ENCODE results near the gene PKN3. TPM values are rescaled to one million over a fixed set of nuclear protein-coding genes. Genes with fewer than 3 reads are reported as not detected.
"Not testable (repeated sequence)": the region's sequence is repeated elsewhere in the genome, so short reads cannot be mapped to it uniquely, and the experiment has no call there.

The PKN3 gene
- 29.4 and 35.0 TPM in 2 replicates for total RNA-seq (2014; rRNA removed; shearing (Covaris generic))

DNA sequence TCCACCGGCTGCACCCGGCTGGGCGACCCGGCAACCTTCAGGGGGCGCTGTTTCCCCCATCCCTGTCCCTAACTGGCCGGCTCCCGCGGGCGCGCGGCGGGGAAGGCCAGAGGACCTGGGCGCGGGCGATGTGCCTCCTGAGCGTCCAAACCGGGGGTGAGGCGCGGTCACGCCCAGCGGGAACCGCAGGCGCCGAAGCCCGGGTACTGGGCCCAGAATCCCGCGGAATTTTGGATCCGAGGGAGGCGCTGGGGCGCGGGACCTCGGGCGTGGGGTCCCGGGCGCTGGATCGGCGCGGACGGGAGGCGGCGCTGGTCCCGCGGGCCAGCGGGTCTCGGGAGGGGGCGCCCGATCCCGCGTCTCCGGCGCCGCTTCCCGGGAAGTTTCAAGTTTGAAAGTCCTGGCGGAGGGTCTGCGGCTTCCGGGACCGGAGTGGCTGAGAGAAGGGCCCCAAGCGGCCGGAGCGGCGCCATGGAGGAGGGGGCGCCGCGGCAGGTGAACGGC, at the start of gene PKN3:
Gene PKN3, plus strand, starts transcription at position 59 of the 504 bp plus-strand sequence. Its CDS starts 413 bp downstream, at position 472.
- peak within 1 kb of the TSS; percentile 72 for H3K4me3 ChIP-seq (ENCODE audit: insufficient read depth, low read depth, low read length)
- H3K27me3 ChIP-seq (ENCODE audit: control insufficient read depth, insufficient read depth, low read length) = no peaks in the 10 kb centered on the region
- DNase-seq = peak; percentile 99
- H3K36me3 ChIP-seq (replicated peaks; ENCODE audit: control insufficient read depth, insufficient read depth, low read length) = no peaks in the 10 kb centered on the region

DNA sequence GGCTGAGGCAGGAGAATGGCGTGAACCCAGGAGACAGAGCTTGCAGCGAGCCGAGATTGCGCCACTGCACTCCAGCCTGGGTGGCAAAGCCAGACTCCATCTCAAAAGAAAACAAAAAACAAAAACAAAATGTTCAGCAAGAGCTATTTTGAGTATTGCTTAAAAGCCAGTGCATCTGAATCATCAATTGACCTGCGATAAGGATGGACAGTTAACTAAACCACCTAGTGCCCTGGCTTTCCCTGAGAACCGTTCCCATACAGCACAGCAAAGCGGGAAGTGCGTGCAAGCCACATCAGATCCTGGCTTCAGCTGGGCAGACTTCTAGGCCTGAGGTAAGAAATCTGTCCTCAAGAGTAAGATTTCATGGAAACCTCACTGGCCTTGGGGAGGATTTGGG, 48.4 kb upstream of the PKN3 start:
- Histone ChIP-seq H3K27me3 (ENCODE audit: control insufficient read depth, insufficient read depth, low read length) (no peaks in the 10 kb centered on the region), H3K4me3 (ENCODE audit: insufficient read depth, low read depth, low read length) (no peak overlapping the region), H3K36me3 (replicated peaks; ENCODE audit: control insufficient read depth, insufficient read depth, low read length) (no peaks in the 10 kb centered on the region)
- DNase-seq = no peak

- Histone ChIP-seq H3K36me3 (replicated peaks; ENCODE audit: control insufficient read depth, insufficient read depth, low read length) (no peaks in the 10 kb centered on the region), H3K4me3 (ENCODE audit: insufficient read depth, low read depth, low read length) (no peak overlapping the region), H3K27me3 (ENCODE audit: control insufficient read depth, insufficient read depth, low read length) (no peaks in the 10 kb centered on the region)
- no peak for DNase-seq
Measured at GRCh38 chr9:128654481-128654880, 47.8 kb upstream of the PKN3 start.

GRCh38 chr9:128656416-128657343, 45.6 kb upstream of the PKN3 start, which contains the start of gene DYNC2I2:
Gene DYNC2I2, minus strand, starts transcription at chr9:128656847. Its CDS starts 121 bp downstream, at chr9:128656726.
- Histone ChIP-seq H3K36me3 (replicated peaks; ENCODE audit: control insufficient read depth, insufficient read depth, low read length) (no peaks in the 10 kb centered on the region), H3K27me3 (ENCODE audit: control insufficient read depth, insufficient read depth, low read length) (no peaks in the 10 kb centered on the region), H3K4me3 (ENCODE audit: insufficient read depth, low read depth, low read length) (peak within 1 kb of the TSS; percentile 70)
- peak; percentile 99 for DNase-seq

DNA sequence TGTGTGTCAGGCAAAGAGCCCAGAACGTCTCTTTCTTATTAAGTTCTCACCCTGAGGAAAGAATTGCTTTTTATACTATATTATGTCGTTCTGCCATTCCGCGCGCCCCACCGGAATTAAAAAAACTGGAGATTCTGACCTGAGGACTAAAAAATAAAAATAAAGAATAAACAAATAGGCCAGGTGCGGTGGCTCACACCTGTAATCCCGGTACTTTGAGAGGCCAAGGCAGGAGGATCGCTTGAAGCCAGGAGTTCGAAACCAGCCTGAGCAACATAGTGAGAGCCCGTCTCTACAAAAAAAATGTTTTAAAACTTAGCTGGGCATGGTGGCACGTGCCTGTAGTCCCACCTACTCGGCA, 45.0 kb upstream of the PKN3 start:
- no peaks in the 10 kb centered on the region for H3K27me3 ChIP-seq (ENCODE audit: control insufficient read depth, insufficient read depth, low read length)
- H3K36me3 ChIP-seq (replicated peaks; ENCODE audit: control insufficient read depth, insufficient read depth, low read length) = no peaks in the 10 kb centered on the region
- DNase-seq = no peak
- no peak overlapping the region; the same call in 1 of the 2 replicates for H3K4me3 ChIP-seq (ENCODE audit: insufficient read depth, low read depth, low read length)

GRCh38 chr9:128657796-128658195, 44.5 kb upstream of the PKN3 start:
- Histone ChIP-seq H3K27me3 (ENCODE audit: control insufficient read depth, insufficient read depth, low read length) (no peaks in the 10 kb centered on the region), H3K36me3 (replicated peaks; ENCODE audit: control insufficient read depth, insufficient read depth, low read length) (no peaks in the 10 kb centered on the region), H3K4me3 (ENCODE audit: insufficient read depth, low read depth, low read length) (no peak overlapping the region)
- no peak for DNase-seq

GRCh38 chr9:128666481-128666941, 35.8 kb upstream of the PKN3 start:
- H3K4me3 ChIP-seq (ENCODE audit: insufficient read depth, low read depth, low read length); DNase-seq; H3K27me3 ChIP-seq (ENCODE audit: control insufficient read depth, insufficient read depth, low read length); H3K36me3 ChIP-seq (replicated peaks; ENCODE audit: control insufficient read depth, insufficient read depth, low read length): not testable (repeated sequence)

DNA sequence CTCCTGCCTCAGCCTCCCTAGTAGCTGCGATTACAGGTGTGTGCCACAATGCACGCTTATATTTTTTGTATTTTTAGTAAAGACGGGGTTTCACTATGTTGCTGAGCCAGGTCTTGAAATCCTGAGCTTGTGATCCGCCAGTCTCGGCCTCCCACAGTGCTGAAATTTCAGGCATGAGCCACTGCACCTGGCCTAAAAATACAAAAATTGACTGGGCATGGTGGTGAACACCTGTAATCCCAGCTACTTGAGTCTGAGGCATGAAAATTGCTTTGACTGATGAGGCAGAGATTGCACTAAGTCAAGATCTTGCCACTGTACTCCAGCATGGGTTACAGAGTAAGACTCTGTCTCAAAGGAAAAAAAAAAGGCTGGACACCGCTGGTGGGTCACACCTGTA, 32.5 kb upstream of the PKN3 start:
- Histone ChIP-seq H3K36me3 (replicated peaks; ENCODE audit: control insufficient read depth, insufficient read depth, low read length) (no peaks in the 10 kb centered on the region), H3K4me3 (ENCODE audit: insufficient read depth, low read depth, low read length) (no peak overlapping the region), H3K27me3 (ENCODE audit: control insufficient read depth, insufficient read depth, low read length) (no peaks in the 10 kb centered on the region)
- DNase-seq = no peak

DNA sequence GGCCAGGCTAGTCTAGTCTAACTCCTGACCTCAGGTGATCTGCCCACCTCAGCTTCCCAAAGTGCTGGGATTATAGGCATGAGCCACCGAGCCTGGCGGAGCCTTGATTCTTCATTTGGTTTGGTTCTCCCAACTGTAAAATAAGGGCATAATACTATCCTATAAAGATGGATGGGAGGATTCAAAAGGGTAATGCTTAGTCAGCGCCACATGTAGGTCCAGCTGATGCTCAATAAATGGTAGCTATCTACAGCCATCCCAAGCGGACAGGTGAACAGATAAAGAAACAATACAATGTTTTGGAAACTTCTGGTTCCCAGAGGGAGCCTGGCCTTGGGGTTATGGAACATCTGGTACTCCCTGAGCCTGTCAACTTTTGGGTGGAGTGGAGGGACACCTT, 26.9 kb upstream of the PKN3 start:
- DNase-seq = no peak

GRCh38 chr9:128677794-128678193, 24.5 kb upstream of the PKN3 start:
- H3K4me3 ChIP-seq (ENCODE audit: insufficient read depth, low read depth, low read length) = no peak overlapping the region
- no peak for DNase-seq
- no peaks in the 10 kb centered on the region for H3K36me3 ChIP-seq (replicated peaks; ENCODE audit: control insufficient read depth, insufficient read depth, low read length)
- H3K27me3 ChIP-seq (ENCODE audit: control insufficient read depth, insufficient read depth, low read length) = no peaks in the 10 kb centered on the region

More for the DNA sequence above, 26.9 kb upstream of the PKN3 start:
- Histone ChIP-seq H3K27me3 (ENCODE audit: control insufficient read depth, insufficient read depth, low read length) (no peaks in the 10 kb centered on the region), H3K36me3 (replicated peaks; ENCODE audit: control insufficient read depth, insufficient read depth, low read length) (no peaks in the 10 kb centered on the region), H3K4me3 (ENCODE audit: insufficient read depth, low read depth, low read length) (no peak overlapping the region)

GRCh38 chr9:128683340-128684064, 18.8 kb upstream of the PKN3 start:
- peak overlapping the region; percentile 74 for H3K4me3 ChIP-seq (ENCODE audit: insufficient read depth, low read depth, low read length)
- DNase-seq = peak; percentile 95
- no peaks in the 10 kb centered on the region for H3K27me3 ChIP-seq (ENCODE audit: control insufficient read depth, insufficient read depth, low read length)
- H3K36me3 ChIP-seq (replicated peaks; ENCODE audit: control insufficient read depth, insufficient read depth, low read length) = peaks cover 3% of the 10 kb centered on the region

GRCh38 chr9:128684065-128684324, 18.3 kb upstream of the PKN3 start:
- Histone ChIP-seq H3K36me3 (replicated peaks; ENCODE audit: control insufficient read depth, insufficient read depth, low read length) (peaks cover 3% of the 10 kb centered on the region), H3K27me3 (ENCODE audit: control insufficient read depth, insufficient read depth, low read length) (no peaks in the 10 kb centered on the region), H3K4me3 (ENCODE audit: insufficient read depth, low read depth, low read length) (peak overlapping the region; percentile 74)
- no peak for DNase-seq

DNA sequence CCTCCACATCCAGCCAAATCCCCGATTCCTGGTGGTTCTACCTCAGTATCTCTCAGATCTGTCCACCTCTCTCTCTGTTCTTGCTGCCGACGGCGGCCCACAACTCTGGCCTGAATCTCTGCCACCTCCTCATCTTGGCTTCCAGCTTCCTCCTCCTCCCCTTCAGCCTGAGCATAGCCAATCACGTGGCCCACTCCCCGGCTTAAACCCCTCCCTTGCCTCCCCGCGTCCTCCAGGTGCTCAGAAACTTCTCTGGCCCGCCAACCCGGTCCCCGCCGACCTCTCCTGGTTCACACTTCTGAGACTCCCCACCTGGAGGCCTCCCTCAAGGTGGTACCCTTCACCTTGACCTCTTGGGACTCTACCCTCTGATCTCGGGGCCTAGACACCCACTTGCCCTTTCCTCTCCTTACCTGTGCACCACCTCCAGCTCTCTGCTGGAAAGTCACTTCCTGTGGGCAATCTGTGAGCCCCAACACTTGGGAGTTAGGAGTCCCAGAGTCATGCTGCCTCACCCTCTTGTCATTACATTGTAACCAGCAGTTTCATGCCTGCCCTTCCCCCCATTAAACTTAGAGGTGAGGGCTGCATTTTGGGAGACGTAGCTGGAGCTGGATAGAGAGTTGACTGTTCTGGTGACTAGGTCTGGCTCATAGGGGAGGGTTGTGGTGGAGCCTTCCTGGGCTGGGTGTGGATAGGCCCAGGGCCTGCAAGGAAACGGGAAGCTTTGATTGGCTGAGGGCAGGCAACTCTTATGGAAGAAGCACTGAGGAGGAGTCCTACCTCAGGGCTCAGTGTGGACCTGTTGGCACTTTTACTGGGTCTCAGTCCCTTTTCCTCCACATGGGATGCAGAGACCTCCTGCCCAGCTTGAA, 17.7 kb upstream of the PKN3 start:
- Histone ChIP-seq H3K4me3 (ENCODE audit: insufficient read depth, low read depth, low read length) (peak overlapping the region; percentile 74), H3K27me3 (ENCODE audit: control insufficient read depth, insufficient read depth, low read length) (no peaks in the 10 kb centered on the region), H3K36me3 (replicated peaks; ENCODE audit: control insufficient read depth, insufficient read depth, low read length) (peaks cover 3% of the 10 kb centered on the region)
- peak; percentile 87 for DNase-seq
